ENCODE measurements around the gene SLC6A4. TPM values are rescaled to one million over a fixed set of nuclear protein-coding genes. Genes with fewer than 3 reads are reported as not detected.

Gene SLC6A4
- total and polyA plus RNA-seq, 2 of the 8 experiments (the other 6 are each of a cell fraction or from before 2014, with no cell fraction given), result 0.09 to 0.33 TPM

GRCh38 chr17:30165147-30165546 is 70.3 kb downstream of the SLC6A4 start:
- WGBS, 2 experiments (ENCODE audit: extremely low coverage in 1 of 2, insufficient coverage in 1 of 2, insufficient read length in 1 of 2, insufficient replicate concordance in 2 of 2, low coverage in 1 of 2, low lambda C conversion rate in 2 of 2, missing lambda C conversion rate in 1 of 2), result 85% methylated on average over 3 of the region's 3 CpGs; no CpG with 5 or more reads in 1 of the 2 experiments
- no peak overlapping the region for H3K27ac ChIP-seq (ENCODE audit: low read depth, low read length)
- no peak for DNase-seq (ENCODE audit: low read depth in 1 of 2, low spot score in 2 of 2)
- H2BK15ac ChIP-seq (ENCODE audit: low read length), result no peak overlapping the region
- no peak overlapping the region for H3K23ac ChIP-seq (ENCODE audit: insufficient read length)
- H4K20me1 ChIP-seq (replicated peaks in 1 of 2; ENCODE audit: control insufficient read depth in 1 of 2, insufficient read depth in 2 of 2, low read length in 2 of 2), result peaks cover 0 to under 1% of the 10 kb centered on the region in 2 experiments
- ChIA-PET POLR2A (ENCODE audit: partially characterized antibody) (interaction anchor here (1.0 kb wide), 1 partner anchor 11 kb away, joined by 3 read pairs; no protein-coding TSS in a partner anchor), CTCF (ENCODE audit: partially characterized antibody) (interaction anchor here (0.7 to 2.0 kb wide), 3 partner anchors 40 to 659 kb away, joined by 3 to 8 read pairs (median 3); partner anchors contain the start of gene CRLF3)
- no peaks in the 10 kb centered on the region for H3K27me3 ChIP-seq (replicated peaks in 1 of 4; ENCODE audit: control insufficient read depth in 3 of 4, extremely low read depth in 1 of 4, insufficient read depth in 3 of 4, low read length in 3 of 4)
- H2BK12ac ChIP-seq (ENCODE audit: low read depth, low read length), result no peak overlapping the region
- FAIRE-seq, result no peak
- H2AK5ac ChIP-seq (ENCODE audit: low read depth, low read length), result no peak overlapping the region
- H3K4me1 ChIP-seq (replicated peaks in 1 of 4; ENCODE audit: control insufficient read depth in 3 of 4, insufficient read depth in 4 of 4, low read length in 3 of 4), result no peaks in the 10 kb centered on the region
- H3K79me2 ChIP-seq (ENCODE audit: control insufficient read depth in 1 of 2, insufficient read depth in 2 of 2, low read length in 2 of 2), result peaks cover 0 to 20% of the 10 kb centered on the region in 2 experiments; a peak in 2 of 4 replicates
- no peak overlapping the region for H3K18ac ChIP-seq (ENCODE audit: extremely low read depth, low read length)
- H2BK120ac ChIP-seq (replicated peaks; ENCODE audit: low read depth, low read length), result no peak overlapping the region
- H3K4ac ChIP-seq (replicated peaks; ENCODE audit: insufficient read length, low read depth, low read length), result no peak overlapping the region
- H3K9me3 ChIP-seq (ENCODE audit: insufficient read depth in 2 of 2, low read depth in 1 of 2, low read length in 1 of 2), result no peaks in the 10 kb centered on the region
- no peak overlapping the region for H2BK20ac ChIP-seq (ENCODE audit: low read length)
- H3K79me1 ChIP-seq (ENCODE audit: low read depth, low read length), result no peaks in the 10 kb centered on the region
- no peak overlapping the region for H3K9ac ChIP-seq (replicated peaks in 1 of 4; ENCODE audit: extremely low read depth in 1 of 4, low read depth in 3 of 4, low read length in 3 of 4)
- H3K56ac ChIP-seq (replicated peaks; ENCODE audit: insufficient read length, low read depth, low read length), result no peak overlapping the region
- no peak overlapping the region for H4K5ac ChIP-seq (ENCODE audit: insufficient read length, low read depth, low read length)
- no peak overlapping the region for H3K4me3 ChIP-seq (ENCODE audit: extremely low read depth in 1 of 4, insufficient read depth in 2 of 4, low read depth in 3 of 4, low read length in 4 of 4)
- no peak overlapping the region for H2BK5ac ChIP-seq (ENCODE audit: low read depth, low read length)
- peaks cover 0 to 7% (median 0%) of the 10 kb centered on the region in 4 experiments; a peak in 1 of 8 replicates for H3K36me3 ChIP-seq (ENCODE audit: control insufficient read depth in 2 of 4, insufficient read depth in 4 of 4, low read length in 3 of 4)
- H3K23me2 ChIP-seq (ENCODE audit: low read depth, low read length), result no peaks in the 10 kb centered on the region
- no peak overlapping the region for H3K4me2 ChIP-seq (ENCODE audit: insufficient read depth in 1 of 2, low read depth in 2 of 2, low read length in 2 of 2)
- H3K14ac ChIP-seq (ENCODE audit: insufficient read length), result no peak overlapping the region
- no peak overlapping the region for H4K8ac ChIP-seq (ENCODE audit: extremely low read depth, insufficient read depth, low read length)
- no peak overlapping the region for H2AFZ ChIP-seq (ENCODE audit: low read length)
- H4K91ac ChIP-seq (replicated peaks; ENCODE audit: insufficient read length, low read length), result no peak overlapping the region
- TF ChIP-seq SAP30 (IDR thresholded peaks at IDR 0.05; ENCODE audit: insufficient read depth, insufficient replicate concordance, low read length), result no peak
- TF ChIP-seq RFX5 (IDR thresholded peaks at IDR 0.05; ENCODE audit: borderline replicate concordance, low read depth, low read length), result no peak
- no peak for TF ChIP-seq SIRT6 (IDR thresholded peaks at IDR 0.05; ENCODE audit: low read length)
- no peak for TF ChIP-seq SIN3A (conservative IDR thresholded peaks at IDR 0.05 in 1 of 2, IDR thresholded peaks at IDR 0.05 in 1 of 2; ENCODE audit: low read depth in 1 of 2, low read length in 2 of 2)
- no peak for TF ChIP-seq MAX (IDR thresholded peaks at IDR 0.05)
- TF ChIP-seq BACH1 (IDR thresholded peaks at IDR 0.05; ENCODE audit: low read length), result no peak
- TF ChIP-seq TBP (IDR thresholded peaks at IDR 0.05; ENCODE audit: low read depth, low read length), result no peak
- TF ChIP-seq GTF2F1 (IDR thresholded peaks at IDR 0.05; ENCODE audit: borderline replicate concordance, low read depth, low read length), result no peak
- no peak for TF ChIP-seq SP4 (IDR thresholded peaks at IDR 0.05; ENCODE audit: low read length)
- TF ChIP-seq CEBPB (IDR thresholded peaks at IDR 0.05; ENCODE audit: low read depth, low read length), result no peak
- TF ChIP-seq TEAD4 (IDR thresholded peaks at IDR 0.05; ENCODE audit: low read depth, low read length), result no peak

Measured in H1 (cell line).